Measurements from ENCODE around the gene P2RY10.

- TF ChIP-seq CTCF (conservative IDR thresholded peaks at IDR 0.05 in 1 of 2, IDR thresholded peaks at IDR 0.05 in 1 of 2; ENCODE audit: low read depth in 1 of 2, low read length in 2 of 2): no peak
- no peak for TF ChIP-seq EZH2 (IDR thresholded peaks at IDR 0.05; ENCODE audit: low read length, missing control alignments)
Observed at GRCh38 chrX:78960888-78961287, 15.7 kb downstream of the P2RY10 start.

Data from fibroblast of lung (primary cell).